IMR-90 (cell line): ENCODE results near the gene MAN2A1. TPM values are rescaled to one million over a fixed set of nuclear protein-coding genes. Genes with fewer than 3 reads are reported as not detected.

ENCODE experiments used
- ATAC-seq: fragments of 200-7000 bp; cut with Tn5 transposase; 2 replicates; pipeline ENCODE4 v1.9.1; 2020; ENCODE audit warnings: low read depth, mild to moderate bottlenecking, moderate library complexity
- BruUV-seq: library from RNA; stranded (reverse); fragments of 400-500 nt; replicated peaks from 2 replicates; lab custom pipeline; 2021; lab: Mats Ljungman, UMichigan
- CTCF ChIA-PET: fragments of 300-600 bp; formaldehyde crosslinking; extraction: SDS; loops from one replicate; lab custom pipeline; 2021; ENCODE audit warnings: antibody characterized with exemption; lab: Yijun Ruan, JAX
- POLR2A ChIA-PET: fragments of 300-600 bp; sonication (Branson Sonifier 250); formaldehyde crosslinking; loops from one replicate; lab custom pipeline; 2022; ENCODE audit warnings: antibody characterized with exemption; ENCODE audit not compliant: unreplicated experiment; lab: Charles Lee
- DNase-seq: peaks from one replicate; pipeline ENCODE4 v3.0.0; 2013
- H2AFZ ChIP-seq: replicated peaks from 2 replicates; pipeline ENCODE3; 2013; ENCODE audit warnings: low read length, mild to moderate bottlenecking; ENCODE audit not compliant: poor library complexity
- H2AK5ac ChIP-seq: 2 replicates; pipeline ENCODE4 v1.6.1; 2013; ENCODE audit warnings: low read depth, low read length, inconsistent platforms
- H2AK9ac ChIP-seq: replicated peaks from 2 replicates; pipeline ENCODE3; 2013; ENCODE audit warnings: mild to moderate bottlenecking, low read depth, low read length, moderate library complexity; ENCODE audit not compliant: poor library complexity
- H2BK120ac ChIP-seq: 2 replicates; pipeline ENCODE4 v1.6.1; 2013; ENCODE audit warnings: low read depth, low read length, inconsistent platforms
- H2BK15ac ChIP-seq: 3 replicates; pipeline ENCODE4 v1.6.1; 2013; ENCODE audit warnings: low read depth, low read length, inconsistent platforms
- H2BK20ac ChIP-seq: 2 replicates; pipeline ENCODE4 v1.6.1; 2013; ENCODE audit warnings: low read depth, mild to moderate bottlenecking, inconsistent platforms, low read length, moderate library complexity
- H2BK5ac ChIP-seq: 2 replicates; pipeline ENCODE4 v1.6.1; 2013; ENCODE audit warnings: mild to moderate bottlenecking, low read depth, low read length, inconsistent platforms; ENCODE audit not compliant: poor library complexity, severe bottlenecking
- H3K14ac ChIP-seq: replicated peaks from 2 replicates; pipeline ENCODE4 v1.6.1; 2013; ENCODE audit warnings: low read depth, low read length, inconsistent platforms
- H3K18ac ChIP-seq: 2 replicates; pipeline ENCODE4 v1.6.1; 2013; ENCODE audit warnings: low read depth, low read length, control low read depth
- H3K23ac ChIP-seq: 2 replicates; pipeline ENCODE4 v1.6.1; 2013; ENCODE audit warnings: low read depth, low read length, inconsistent platforms
- H3K27ac ChIP-seq: 2 replicates; pipeline ENCODE4 v1.5.1; 2013; ENCODE audit warnings: mild to moderate bottlenecking, control low read depth, low read length; ENCODE audit not compliant: insufficient read depth
- H3K27me3 ChIP-seq: 2 replicates; pipeline ENCODE4 v1.6.1; 2013; ENCODE audit warnings: low read length; ENCODE audit not compliant: control insufficient read depth, insufficient read depth
- H3K36me3 ChIP-seq: 2 replicates; pipeline ENCODE4 v1.6.1; 2013; ENCODE audit warnings: low read length, mixed read lengths; ENCODE audit not compliant: control insufficient read depth, insufficient read depth
- H3K4ac ChIP-seq: 2 replicates; pipeline ENCODE4 v1.6.1; 2013; ENCODE audit warnings: low read depth, low read length, inconsistent platforms
- H3K4me1 ChIP-seq: 2 replicates; pipeline ENCODE4 v1.6.1; 2013; ENCODE audit warnings: low read length, mixed read lengths; ENCODE audit not compliant: control insufficient read depth, insufficient read depth
- H3K4me2 ChIP-seq: 2 replicates; pipeline ENCODE4 v1.6.1; 2013; ENCODE audit warnings: low read depth, mild to moderate bottlenecking, control low read depth, low read length, moderate library complexity
- H3K4me3 ChIP-seq: 2 replicates; pipeline ENCODE4 v1.5.1; 2013; ENCODE audit warnings: low read depth, mild to moderate bottlenecking, control low read depth, low read length, moderate library complexity; ENCODE audit not compliant: insufficient read depth
- H3K56ac ChIP-seq: 2 replicates; pipeline ENCODE4 v1.6.1; 2013; ENCODE audit warnings: low read length, inconsistent platforms; ENCODE audit not compliant: insufficient read depth; ENCODE audit errors: extremely low read depth
- H3K79me1 ChIP-seq, 2 experiments: 2 replicates each; pipeline ENCODE4 v1.6.1; 2013; ENCODE audit warnings: low read length in 2 of 2, inconsistent platforms in 1 of 2, low read depth in 1 of 2
- H3K9ac ChIP-seq: 2 replicates; pipeline ENCODE4 v1.6.1; 2013; ENCODE audit warnings: low read depth, low read length, control low read depth
- H3K9me1 ChIP-seq: 2 replicates; pipeline ENCODE4 v1.6.1; 2013; ENCODE audit warnings: low read length, inconsistent platforms; ENCODE audit not compliant: insufficient read depth
- H3K9me3 ChIP-seq: 2 replicates; pipeline ENCODE4 v1.6.1; 2013; ENCODE audit warnings: low read length; ENCODE audit not compliant: control insufficient read depth, insufficient read depth
- H4K20me1 ChIP-seq: 2 replicates; pipeline ENCODE4 v1.6.1; 2013; ENCODE audit warnings: low read length, inconsistent platforms; ENCODE audit not compliant: insufficient read depth
- H4K5ac ChIP-seq: 2 replicates; pipeline ENCODE4 v1.6.1; 2013; ENCODE audit warnings: mild to moderate bottlenecking, low read depth, low read length, control low read depth
- H4K8ac ChIP-seq, 2 experiments: 2 replicates each; pipeline ENCODE4 v1.6.1; 2013; ENCODE audit warnings: low read depth in 2 of 2, low read length in 2 of 2, control low read depth in 1 of 2, inconsistent platforms in 1 of 2
- H4K91ac ChIP-seq: 2 replicates; pipeline ENCODE4 v1.6.1; 2013; ENCODE audit warnings: low read depth, low read length, inconsistent platforms; ENCODE audit not compliant: insufficient read depth
- MAFK ChIP-seq: IDR thresholded peaks from 2 replicates; pipeline ENCODE4 v1.6.1; 2012; ENCODE audit warnings: low read depth, low read length, improper control_type of control experiment
- WGBS, 2 experiments: methylation state at CpG; one replicate each; pipeline versions ENCODE4 v1.1.5 to v1.1.7; 2013; ENCODE audit warnings: missing lambda C conversion rate in 2 of 2; ENCODE audit not compliant: insufficient read length in 1 of 2; ENCODE audit errors: extremely low coverage in 2 of 2; 5-methylcytosine and 5-hydroxymethylcytosine counted together
- dilution Hi-C: fragments of 300-500 bp; cut with HindIII; formaldehyde crosslinking; loops from one replicate; pipeline ENCODE4 v1.14.3; 2018; ENCODE audit warnings: low sequenced_read_pairs; ENCODE audit not compliant: unreplicated experiment
- in situ Hi-C: fragments of 300-500 bp; cut with MboI; formaldehyde crosslinking; loops from 3 replicates; pipeline ENCODE4 v1.14.3; 2019; ENCODE audit warnings: low sequenced_read_pairs, inconsistent platforms, mixed read lengths
- intact Hi-C: fragments of 100-400 bp; cut with micrococcal nuclease; formaldehyde crosslinking; loops from 2 replicates; pipeline ENCODE4 v1.10.0; 2022
- polyA plus RNA-seq, 3 experiments: library from polyadenylated mRNA; depleted of rRNA; stranded (reverse); fragments of >200 nt; gene quantifications; 2 replicates each; pipeline ENCODE4 v1.2.3, GENCODE V29; 2012; ENCODE audit warnings: low replicate concordance in 1 of 3
- total RNA-seq: library from RNA; depleted of rRNA; stranded (reverse); fragments of >200 nt; gene quantifications from 2 replicates; pipeline ENCODE4 v1.2.3, GENCODE V29; 2012

The MAN2A1 gene
- total and polyA plus RNA-seq, 2 of the 4 experiments (the other 2 are of a cell fraction): 16.4 to 29.6 TPM

- no peak overlapping the region for H3K27ac ChIP-seq
- no peak for TF ChIP-seq MAFK
- no peak overlapping the region for H2BK20ac ChIP-seq
- H2BK5ac ChIP-seq: no peak overlapping the region
- no peaks in the 10 kb centered on the region for H4K20me1 ChIP-seq
- H3K14ac ChIP-seq: no peak overlapping the region
- no peak for ATAC-seq
- no peak overlapping the region for H3K18ac ChIP-seq
- dilution Hi-C loops (no loop called here), in situ Hi-C loops (no loop called here), intact Hi-C loops (loop anchor here (10.0 kb wide), 1 partner anchor 370 kb away; no protein-coding TSS in a partner anchor)
- H3K9ac ChIP-seq: no peak overlapping the region
- H2AK5ac ChIP-seq: no peak overlapping the region
- no CpG with 5 or more reads among the region's 1 CpG for WGBS, 2 experiments
- no TSS peak for BruUV-seq
- ChIA-PET CTCF (no interaction called here), POLR2A (no interaction called here)
- H2AK9ac ChIP-seq: no peak overlapping the region
- H3K4me3 ChIP-seq: no peak overlapping the region
- DNase-seq: no peak
- H2AFZ ChIP-seq: no peak overlapping the region
- peaks cover 3% of the 10 kb centered on the region; the same call in 1 of the 2 replicates for H3K9me3 ChIP-seq
- H3K36me3 ChIP-seq: peaks cover 17% of the 10 kb centered on the region
- H4K5ac ChIP-seq: no peak overlapping the region
- no peak overlapping the region for H3K56ac ChIP-seq
- H3K9me1 ChIP-seq: no peaks in the 10 kb centered on the region; the same call in 1 of the 2 replicates
- no peaks in the 10 kb centered on the region; a peak in 1 of 4 replicates for H3K79me1 ChIP-seq
- H2BK15ac ChIP-seq: no peak overlapping the region
- no peaks in the 10 kb centered on the region; the same call in 1 of the 2 replicates for H3K4me1 ChIP-seq
- no peak overlapping the region for H4K91ac ChIP-seq
- H3K27me3 ChIP-seq: no peaks in the 10 kb centered on the region
- H4K8ac ChIP-seq: no peak overlapping the region
- no peak overlapping the region for H3K4me2 ChIP-seq
- H3K4ac ChIP-seq: no peak overlapping the region
- H2BK120ac ChIP-seq: no peak overlapping the region
- no peak overlapping the region for H3K23ac ChIP-seq
Measured at GRCh38 chr5:109855056-109855455, 165.3 kb downstream of the MAN2A1 start.
